Heart left ventricle (tissue), 13 donors: ENCODE measurements around the gene IGFBP5.

Experiments used
- CTCF ChIP-seq, 12 donors: fragments of 200-600 bp; sonication (generic) in 4 of 12; IDR thresholded peaks; one replicate each; pipeline versions ENCODE4 v1.5.0 to v1.8.0; 2018 to 2022; ENCODE audit warnings: antibody characterized with exemption in 12 of 12, mild to moderate bottlenecking in 5 of 12
- POLR2A ChIP-seq, 2 donors: fragments of 450-650 bp; IDR thresholded peaks; one replicate each; pipeline ENCODE4 v1.6.1; 2017; ENCODE audit warnings: antibody characterized with exemption in 2 of 2, mild to moderate bottlenecking in 2 of 2, moderate library complexity in 2 of 2
- donor health status: ischemic (EF 13 %, LVEDD 7.1; RV severe dilation, severe dysfunction).
- donor health status: DM: no; HTN: yes; CAD: no.
- donor health status: DM: no; HTN: no; CAD: no.
- donor health status: ischemic (EF 25% LVEDD 6.9; RV normal size, moderate dysfunction).
- donor health status: ischemic (EF 25% LVEDD 5.7; RV mildly dilated, moderate dysfunction).
- donor health status: ischemic (EF 35%, LVEDD 5.7; RV mildly dilated, moderate dysfunction).
- donor health status: nonischemic (EF 11% LVEDD 7.7; RV severe dilation, severe dysfunction).
- donor health status: DM: yes; HTN: yes; CAD: no.
- donor health status: PGD.
- donor health status: ischemic (EF 29% LVEDD 5.4; RV normal size, mild dysfunction).
- donor health status: nonischemic (EF 23%, LVEDD 6.1; RV moderate dilation, normal function).

DNA sequence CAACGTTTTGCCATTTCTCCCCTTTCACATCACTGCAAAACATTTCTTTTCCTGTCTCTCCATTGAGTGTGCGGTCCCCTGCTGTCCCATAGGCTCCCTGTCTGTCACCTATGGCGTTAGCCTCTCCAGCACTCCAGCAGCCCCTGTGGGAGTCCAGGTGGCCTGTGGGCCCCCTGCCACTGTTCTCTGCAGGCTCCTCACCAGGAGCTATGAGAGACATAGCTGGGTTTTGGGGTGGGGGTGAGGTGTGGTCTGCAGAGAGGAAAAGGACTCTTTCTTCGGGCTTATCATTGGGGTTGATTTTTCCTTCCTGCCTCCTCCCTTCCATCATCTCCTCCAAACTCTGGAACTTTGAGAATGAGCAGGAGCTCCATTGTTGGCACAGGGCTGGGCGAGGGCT lies 36.1 kb upstream of the IGFBP5 start:
- TF ChIP-seq CTCF (IDR thresholded peaks at IDR 0.05) (no peak), POLR2A (IDR thresholded peaks at IDR 0.05) (no peak)
